Endodermal cell (in vitro differentiated cells): Measurements from ENCODE around the gene SF3B3. TPM values are rescaled to one million over a fixed set of nuclear protein-coding genes. Genes with fewer than 3 reads are reported as not detected.
"Not testable (repeated sequence)": the region's sequence is repeated elsewhere in the genome, so short reads cannot be mapped to it uniquely, and the experiment has no call there.

Source experiments
- DNase-seq: peaks from one replicate; pipeline ENCODE4 v3.0.0-alpha.2; 2017
- H3K27ac ChIP-seq: 2 replicates; pipeline ENCODE4 v1.5.1; 2013; ENCODE audit warnings: mild to moderate bottlenecking, low read depth, low read length, moderate library complexity
- H3K27me3 ChIP-seq: 2 replicates; pipeline ENCODE4 v1.6.1; 2013; ENCODE audit warnings: mild to moderate bottlenecking, low read length, moderate library complexity; ENCODE audit not compliant: insufficient read depth, control insufficient read depth, poor library complexity, severe bottlenecking
- H3K36me3 ChIP-seq: 2 replicates; pipeline ENCODE4 v1.7.0; 2013; ENCODE audit warnings: mild to moderate bottlenecking, low read length, moderate library complexity; ENCODE audit not compliant: control insufficient read depth, insufficient read depth
- H3K4me1 ChIP-seq: one replicate; pipeline ENCODE4 v1.7.0; 2013; ENCODE audit warnings: low read length; ENCODE audit not compliant: control insufficient read depth, insufficient read depth
- H3K4me3 ChIP-seq: 2 replicates; pipeline ENCODE4 v1.5.1; 2013; ENCODE audit warnings: mild to moderate bottlenecking, low read length, moderate library complexity
- H3K9ac ChIP-seq: 2 replicates; pipeline ENCODE4 v1.6.1; 2013; ENCODE audit warnings: mild to moderate bottlenecking, low read length, moderate library complexity; ENCODE audit not compliant: poor library complexity, severe bottlenecking; ENCODE audit errors: extremely low read depth
- H3K9me3 ChIP-seq: 2 replicates; pipeline ENCODE4 v1.6.1; 2013; ENCODE audit warnings: mild to moderate bottlenecking, low read length, moderate library complexity; ENCODE audit not compliant: control insufficient read depth
- H3K27ac Mint-ChIP-seq: 2 replicates; pipeline ENCODE4 v1.8.0; 2020; ENCODE audit warnings: mixed read lengths
- H3K27me3 Mint-ChIP-seq: 2 replicates; pipeline ENCODE4 v1.8.0; 2021; ENCODE audit warnings: mild to moderate bottlenecking, mixed read lengths; ENCODE audit not compliant: insufficient read depth
- H3K36me3 Mint-ChIP-seq: 2 replicates; pipeline ENCODE4 v1.8.0; 2020; ENCODE audit warnings: low read depth, mixed read lengths
- H3K4me1 Mint-ChIP-seq: 2 replicates; pipeline ENCODE4 v1.8.0; 2020; ENCODE audit warnings: mixed read lengths
- H3K4me3 Mint-ChIP-seq: 2 replicates; pipeline ENCODE4 v1.8.0; 2020; ENCODE audit warnings: mild to moderate bottlenecking, moderate library complexity, mixed read lengths
- H3K9me3 Mint-ChIP-seq: 2 replicates; pipeline ENCODE4 v1.8.0; 2020; ENCODE audit warnings: mild to moderate bottlenecking, mixed read lengths
- whole genome bisulfite sequencing, 2 experiments: methylation state at CpG; one replicate each; pipeline versions ENCODE4 v1.1.5 to v1.1.7; 2013; ENCODE audit warnings: missing lambda C conversion rate in 2 of 2, mixed read lengths in 1 of 2; ENCODE audit not compliant: insufficient coverage in 1 of 2, insufficient read length in 1 of 2; 5-methylcytosine and 5-hydroxymethylcytosine counted together
- total RNA-seq, 2 donors: library from RNA; stranded (reverse); fragmentation: NEBNext Ultra II Directional in 1 of 2; extraction: Animal tissue kit (Norgen Biotek cat#: 25700) in 1 of 2; gene quantifications; 2 replicates in 1 of 2; 3 replicates in 1 of 2; pipeline ENCODE4 v1.2.1, GENCODE V29; 2021
- TF ChIP-seq, protein P1 (sequence below): fragments of 200-600 bp; sonication (generic); conservative IDR thresholded peaks from 2 replicates; pipeline ENCODE4 v1.5.0; 2021; ENCODE audit warnings: antibody characterized with exemption, mild to moderate bottlenecking

SF3B3 gene
- total RNA-seq, 2 donors from 2014 or later: 479 to 484 TPM

DNA sequence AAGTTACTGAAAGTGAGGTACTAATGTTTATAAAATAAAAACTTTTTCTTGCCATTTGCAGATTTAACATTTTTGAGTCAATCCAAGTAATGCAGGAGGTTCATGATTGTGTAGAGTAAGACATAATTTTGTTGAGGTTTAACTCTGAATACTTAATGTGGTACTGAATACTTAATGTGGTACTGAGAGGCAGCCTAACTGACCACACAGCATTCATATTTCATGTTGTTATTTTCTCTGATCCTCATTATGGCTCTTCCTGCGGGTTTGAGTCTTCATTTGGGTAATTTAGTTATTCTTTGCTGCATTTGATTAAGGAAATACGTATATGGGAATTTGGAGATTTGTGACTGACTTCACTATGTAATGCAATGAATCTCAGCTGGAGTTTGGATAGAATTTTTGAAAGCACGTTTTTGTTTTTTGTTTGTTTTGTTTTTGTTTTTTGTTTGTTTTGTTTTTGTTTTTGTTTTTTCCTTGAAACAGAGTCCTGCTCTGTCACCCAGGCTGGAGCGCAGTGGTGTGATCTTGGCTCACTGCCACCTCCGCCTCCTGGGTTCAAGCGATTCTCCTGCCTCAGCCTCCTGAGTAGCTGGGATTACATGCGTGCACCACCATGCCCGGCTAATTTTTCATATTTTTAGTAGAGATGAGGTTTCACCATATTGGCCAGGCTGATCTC lies 3.8 kb downstream of the SF3B3 start:
- Mint-ChIP-seq H3K9me3 (no peaks in the 10 kb centered on the region), H3K4me1 (peaks cover 23% of the 10 kb centered on the region), H3K27me3 (no peaks in the 10 kb centered on the region), H3K4me3 (peak overlapping the region; percentile 92), H3K36me3 (peaks cover 56% of the 10 kb centered on the region), H3K27ac (peak overlapping the region; percentile 32)
- no peak overlapping the region for H3K9ac ChIP-seq
- H3K36me3 ChIP-seq: peaks cover 66% of the 10 kb centered on the region
- peak overlapping the region; percentile 100 for H3K4me3 ChIP-seq
- no peaks in the 10 kb centered on the region for H3K4me1 ChIP-seq
- H3K27ac ChIP-seq: no peak overlapping the region
- no peaks in the 10 kb centered on the region for H3K27me3 ChIP-seq
- TF ChIP-seq, protein P1, sequence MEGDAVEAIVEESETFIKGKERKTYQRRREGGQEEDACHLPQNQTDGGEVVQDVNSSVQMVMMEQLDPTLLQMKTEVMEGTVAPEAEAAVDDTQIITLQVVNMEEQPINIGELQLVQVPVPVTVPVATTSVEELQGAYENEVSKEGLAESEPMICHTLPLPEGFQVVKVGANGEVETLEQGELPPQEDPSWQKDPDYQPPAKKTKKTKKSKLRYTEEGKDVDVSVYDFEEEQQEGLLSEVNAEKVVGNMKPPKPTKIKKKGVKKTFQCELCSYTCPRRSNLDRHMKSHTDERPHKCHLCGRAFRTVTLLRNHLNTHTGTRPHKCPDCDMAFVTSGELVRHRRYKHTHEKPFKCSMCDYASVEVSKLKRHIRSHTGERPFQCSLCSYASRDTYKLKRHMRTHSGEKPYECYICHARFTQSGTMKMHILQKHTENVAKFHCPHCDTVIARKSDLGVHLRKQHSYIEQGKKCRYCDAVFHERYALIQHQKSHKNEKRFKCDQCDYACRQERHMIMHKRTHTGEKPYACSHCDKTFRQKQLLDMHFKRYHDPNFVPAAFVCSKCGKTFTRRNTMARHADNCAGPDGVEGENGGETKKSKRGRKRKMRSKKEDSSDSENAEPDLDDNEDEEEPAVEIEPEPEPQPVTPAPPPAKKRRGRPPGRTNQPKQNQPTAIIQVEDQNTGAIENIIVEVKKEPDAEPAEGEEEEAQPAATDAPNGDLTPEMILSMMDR: no peak
- no peaks in the 10 kb centered on the region for H3K9me3 ChIP-seq
- no peak for DNase-seq
- 88 to 96% methylated on average over 7 to 8 of the region's 8 CpGs for WGBS, 2 experiments

GRCh38 chr16:70529051-70529777 lies 5.6 kb downstream of the SF3B3 start:
- peak overlapping the region; percentile 32 for H3K27ac Mint-ChIP-seq
- peaks cover 74% of the 10 kb centered on the region for H3K36me3 Mint-ChIP-seq
- no peaks in the 10 kb centered on the region for H3K9me3 ChIP-seq
- H3K9me3 Mint-ChIP-seq: no peaks in the 10 kb centered on the region
- no peak for DNase-seq
- no peaks in the 10 kb centered on the region for H3K4me1 ChIP-seq
- no peaks in the 10 kb centered on the region for H3K27me3 Mint-ChIP-seq
- peaks cover 83% of the 10 kb centered on the region for H3K36me3 ChIP-seq
- H3K27ac ChIP-seq: no peak overlapping the region
- 95 to 96% methylated on average over 7 to 8 of the region's 8 CpGs for WGBS, 2 experiments
- TF ChIP-seq, protein P1: peak; percentile 73
- H3K27me3 ChIP-seq: no peaks in the 10 kb centered on the region
- no peak overlapping the region for H3K9ac ChIP-seq
- H3K4me3 Mint-ChIP-seq: no peak overlapping the region
- H3K4me1 Mint-ChIP-seq: peaks cover 20% of the 10 kb centered on the region
- H3K4me3 ChIP-seq: peak overlapping the region; percentile 3

DNA sequence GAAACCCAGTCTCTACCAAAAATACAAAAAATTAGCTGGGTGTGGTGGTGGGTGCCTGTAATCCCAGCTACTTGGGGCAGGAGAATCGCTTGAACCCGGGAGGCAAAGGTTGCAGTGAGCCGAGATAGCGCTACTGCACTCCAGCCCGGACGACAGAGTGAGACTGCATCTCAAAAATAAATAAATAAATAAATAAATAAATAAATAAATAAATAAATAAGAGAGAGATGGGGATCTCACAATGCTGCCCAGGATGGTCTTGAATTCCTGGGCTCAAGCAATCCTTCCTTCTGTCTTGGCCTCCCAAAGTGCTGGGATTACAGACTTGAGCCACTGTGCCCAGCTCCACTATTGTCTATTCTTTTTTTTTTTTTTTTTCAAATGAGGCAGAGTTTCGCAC lies 6.3 kb downstream of the SF3B3 start:
- Mint-ChIP-seq H3K36me3 (peaks cover 78% of the 10 kb centered on the region), H3K4me1 (peaks cover 20% of the 10 kb centered on the region)
- not testable (repeated sequence) for H3K4me1 ChIP-seq, H3K4me3 ChIP-seq, H3K27me3 Mint-ChIP-seq, H3K27ac ChIP-seq, H3K9ac ChIP-seq, H3K4me3 Mint-ChIP-seq, H3K27me3 ChIP-seq, H3K9me3 ChIP-seq, H3K9me3 Mint-ChIP-seq, H3K27ac Mint-ChIP-seq, DNase-seq
- peaks cover 90% of the 10 kb centered on the region for H3K36me3 ChIP-seq
- WGBS, 2 experiments: 100% methylated on average over 1 of the region's 7 CpGs; no CpG with 5 or more reads in 1 of the 2 experiments
